CD4-positive, alpha-beta T cell treated with Interleukin-12 subunit alpha and Interleukin-12 subunit beta, for 1 hour (primary cell): ENCODE data around the gene ZNF433.

ENCODE experiments used
- DNase-seq: peaks from one replicate; pipeline ENCODE4 v3.0.0-alpha.2; 2020

ZNF433 gene

GRCh38 chr19:11987405-11988281 lies 47.8 kb downstream of the ZNF433 start:
- DNase-seq, result peak; percentile 90

- no peak for DNase-seq
These were observed 48.7 kb downstream of the ZNF433 start for GRCh38 chr19:11986754-11987153.

- DNase-seq, result peak; percentile 29
These were observed 50.5 kb downstream of the ZNF433 start for GRCh38 chr19:11984986-11985385.

GRCh38 chr19:11982526-11982925 lies 53.0 kb downstream of the ZNF433 start:
- no peak for DNase-seq

GRCh38 chr19:11979527-11979926 lies 56.0 kb downstream of the ZNF433 start:
- DNase-seq, result no peak

GRCh38 chr19:11978492-11979100 lies 56.9 kb downstream of the ZNF433 start:
- no peak for DNase-seq

- DNase-seq, result no peak
These were observed 62.3 kb downstream of the ZNF433 start for GRCh38 chr19:11973019-11973810.

GRCh38 chr19:11971041-11971440 lies 64.4 kb downstream of the ZNF433 start:
- no peak for DNase-seq

GRCh38 chr19:11970174-11970573 lies 65.3 kb downstream of the ZNF433 start:
- DNase-seq, result no peak

GRCh38 chr19:11964858-11965645 lies 70.4 kb downstream of the ZNF433 start, which contains the start of gene ZNF763:
Gene ZNF763 (plus strand): TSS chr19:11965040. CDS start chr19:11965209, 169 bp downstream.
- DNase-seq, result peak; percentile 91
